NCI-H1930 (cell line): ENCODE measurements around the gene ODAD4.
"Not testable (repeated sequence)": the region's sequence is repeated elsewhere in the genome, so short reads cannot be mapped to it uniquely, and the experiment has no call there.

ENCODE experiments used
- DNase-seq, 2 experiments: peaks; one replicate each; lab custom pipeline; 2025; lab: John Stamatoyannopoulos, UW

The ODAD4 gene

DNA sequence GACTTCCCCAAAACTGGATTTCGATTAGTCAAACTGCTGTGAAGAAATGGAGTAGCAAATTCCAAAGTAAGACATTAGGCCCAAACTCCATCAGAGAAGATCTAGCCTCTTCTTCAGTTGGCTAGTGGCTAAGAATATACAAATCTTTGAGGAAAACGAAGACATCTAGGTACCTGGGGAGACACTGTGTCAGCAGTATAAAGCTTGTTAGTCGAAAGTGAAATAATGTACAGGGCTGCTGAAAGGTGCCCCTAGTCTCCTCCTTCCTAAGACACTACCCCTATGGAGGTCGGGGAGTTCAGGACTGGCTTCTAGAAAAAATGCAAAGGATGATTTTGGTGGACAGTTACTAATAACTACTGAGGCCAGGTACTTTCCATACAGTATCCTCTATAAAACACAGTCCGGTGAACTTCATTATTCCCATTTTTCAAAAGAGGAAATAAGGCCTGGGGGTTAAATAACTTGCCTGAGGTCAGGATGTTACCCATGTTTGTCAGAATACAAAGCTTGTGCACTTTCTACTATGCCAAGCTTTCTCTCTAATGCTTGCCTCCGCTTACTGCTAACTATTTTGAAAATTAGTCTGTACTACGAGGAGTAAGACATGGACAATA is 71.9 kb downstream of the ODAD4 start:
- no peak for DNase-seq

DNA sequence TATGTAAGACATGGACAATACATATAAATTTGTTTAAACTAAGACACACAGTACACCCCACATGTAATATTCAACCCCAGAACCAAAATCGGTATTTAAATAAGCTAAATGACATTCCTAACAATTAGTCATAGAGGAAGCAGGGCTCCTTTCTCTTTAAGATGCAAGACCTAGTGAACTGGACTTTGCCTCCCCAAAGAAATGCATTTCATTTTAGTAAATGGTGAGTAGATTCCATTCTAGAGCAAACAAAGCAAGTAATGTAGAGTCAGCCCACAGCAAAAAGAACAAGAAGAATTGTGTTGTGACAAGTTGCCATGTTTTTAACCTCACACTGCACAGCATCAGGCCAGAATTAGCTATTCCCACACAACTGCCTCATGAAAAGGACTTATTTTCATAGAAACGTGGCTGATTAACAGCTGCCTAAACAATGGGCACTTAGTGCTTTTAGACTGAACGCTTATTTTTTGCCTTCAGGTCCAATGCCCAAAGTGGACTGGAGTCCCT is 72.4 kb downstream of the ODAD4 start:
- DNase-seq, result no peak

DNA sequence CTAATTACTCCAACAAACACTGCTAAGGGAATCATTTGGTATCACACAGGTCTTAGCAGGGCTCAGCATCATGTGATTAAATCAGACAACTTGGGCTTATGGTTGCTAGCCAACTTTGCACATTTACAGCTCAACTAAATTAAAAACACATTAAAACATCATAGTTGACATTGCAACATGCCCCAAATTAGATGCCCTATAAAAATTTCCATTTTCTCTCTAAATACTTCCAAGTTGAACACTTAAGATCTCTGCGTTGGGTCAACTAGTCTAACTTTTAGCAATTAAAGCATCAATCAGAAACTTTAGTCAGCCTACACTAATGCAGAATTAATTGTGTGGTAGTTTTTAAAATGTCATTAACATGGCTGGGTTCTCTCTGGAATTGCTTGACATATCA is 74.7 kb downstream of the ODAD4 start:
- DNase-seq, result no peak

DNA sequence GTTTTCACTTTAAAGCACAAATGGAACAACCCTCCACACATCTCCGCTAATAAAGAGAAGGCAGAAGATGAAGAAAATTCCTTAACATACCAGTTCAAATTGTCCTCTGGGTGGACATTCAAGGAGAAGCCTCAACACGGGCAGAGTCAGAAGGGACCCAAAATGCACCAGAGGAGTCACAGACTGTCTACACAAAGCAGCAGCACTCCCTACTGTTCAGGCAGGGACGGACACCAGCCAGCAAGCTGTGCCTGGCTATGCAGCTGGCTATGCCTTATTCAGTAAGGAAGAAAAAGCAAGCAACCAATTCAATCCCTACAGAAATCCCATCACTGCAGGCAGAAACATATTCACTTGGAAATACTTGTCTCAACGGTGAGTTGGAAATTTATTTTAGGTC is 78.8 kb downstream of the ODAD4 start:
- no peak for DNase-seq

GRCh38 chr17:42010266-42010680 is 79.9 kb downstream of the ODAD4 start:
- not testable (repeated sequence) for DNase-seq

DNA sequence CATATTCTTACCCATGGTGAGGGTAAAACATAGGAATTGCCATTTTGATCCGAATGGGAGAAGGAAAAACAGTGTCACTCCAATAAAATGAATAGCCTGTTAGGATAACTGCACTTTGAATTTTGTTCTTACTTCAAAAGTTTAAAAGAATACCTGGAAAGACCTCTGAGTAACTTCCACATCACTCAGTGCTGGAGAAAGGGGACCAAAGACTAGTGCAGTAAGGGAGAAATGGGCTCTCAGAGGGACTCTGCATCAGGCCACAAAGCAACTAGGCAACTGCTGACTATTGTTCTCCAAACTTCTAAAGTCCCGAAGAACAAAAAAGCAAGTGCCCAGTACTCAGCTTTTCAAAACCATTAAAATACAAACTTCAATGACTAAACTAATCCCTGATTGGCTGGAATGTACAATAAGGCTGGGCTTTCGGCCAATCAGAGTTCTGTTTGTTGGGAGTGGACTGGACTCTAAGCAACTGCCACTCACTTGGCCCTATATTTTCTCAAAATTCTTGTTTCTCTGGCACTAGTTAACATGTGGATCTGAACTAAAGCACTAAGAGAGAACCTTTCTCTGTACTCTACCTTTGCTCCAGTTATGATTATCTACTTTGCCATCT is 80.6 kb downstream of the ODAD4 start:
- DNase-seq, result no peak

GRCh38 chr17:42012363-42012762 is 81.9 kb downstream of the ODAD4 start:
- DNase-seq, result not testable (repeated sequence)

- not testable (repeated sequence) for DNase-seq
These were observed 83.3 kb downstream of the ODAD4 start for GRCh38 chr17:42013740-42014139.
